HEK293 (cell line): Measurements from ENCODE around the gene KIFC1.
A peak's percentile ranks its signal among the peaks of the same experiment; 100 is the strongest.

Experiments
- CTCF ChIA-PET: fragments of 350-600 bp; formaldehyde crosslinking; extraction: SDS; loops from one replicate; lab custom pipeline; 2021; ENCODE audit warnings: antibody characterized with exemption; lab: Yijun Ruan, JAX
- POLR2A ChIA-PET: fragments of 300-600 bp; formaldehyde crosslinking; extraction: SDS; loops from one replicate; lab custom pipeline; 2020; ENCODE audit warnings: antibody characterized with exemption, inconsistent platforms; lab: Yijun Ruan, JAX
- H3K27ac ChIP-seq: fragments of 200-500 bp; sonication (Bioruptor generic); 2 replicates; pipeline ENCODE4 v1.5.1; 2014; ENCODE audit warnings: low read depth, low read length, control low read depth, inconsistent platforms; ENCODE audit errors: extremely low read depth
- H3K36me3 ChIP-seq, 2 experiments: fragments of 200-500 bp in 1 of 2; sonication (Bioruptor generic) in 1 of 2; 1 replicate in 1 of 2; 2 replicates in 1 of 2; pipeline ENCODE4 v1.5.1; 2014 to 2017; ENCODE audit warnings: inconsistent platforms in 2 of 2, low read length in 2 of 2; ENCODE audit not compliant: control insufficient read depth in 2 of 2, insufficient read depth in 1 of 2
- H3K4me1 ChIP-seq: fragments of 200-500 bp; sonication (Bioruptor generic); 2 replicates; pipeline ENCODE4 v1.5.1; 2014; ENCODE audit warnings: mild to moderate bottlenecking, low read length, inconsistent platforms; ENCODE audit not compliant: control insufficient read depth, insufficient read depth
- H3K4me3 ChIP-seq: 2 replicates; pipeline ENCODE4 v1.5.1; 2011; ENCODE audit warnings: low read depth, mild to moderate bottlenecking, control low read depth, low read length, moderate library complexity
- H3K9me3 ChIP-seq: fragments of 200-500 bp; sonication (Bioruptor generic); 2 replicates; pipeline ENCODE4 v1.5.1; 2014; ENCODE audit warnings: low read depth, low read length, inconsistent platforms; ENCODE audit not compliant: control insufficient read depth, insufficient read depth
- BCL11B ChIP-seq: fragments of 450-650 bp; formaldehyde crosslinking; IDR thresholded peaks from 2 replicates; pipeline ENCODE4 v1.5.1; 2016; ENCODE audit warnings: low read depth, missing biosample characterization, missing genetic modification characterization
- GLI2 ChIP-seq: fragments of 450-650 bp; formaldehyde crosslinking; IDR thresholded peaks from 2 replicates; pipeline ENCODE4; 2017; ENCODE audit warnings: missing biosample characterization, missing genetic modification characterization, low read depth, borderline replicate concordance
- KLF8 ChIP-seq: fragments of 450-650 bp; formaldehyde crosslinking; IDR thresholded peaks from 2 replicates; pipeline ENCODE4 v1.5.1; 2016; ENCODE audit warnings: missing biosample characterization, missing genetic modification characterization
- PRDM10 ChIP-seq: fragments of 450-650 bp; formaldehyde crosslinking; IDR thresholded peaks from 2 replicates; pipeline ENCODE4 v1.5.1; 2016; ENCODE audit warnings: missing biosample characterization, missing genetic modification characterization
- REPIN1 ChIP-seq: fragments of 450-650 bp; formaldehyde crosslinking; IDR thresholded peaks from 2 replicates; pipeline ENCODE4 v1.5.1; 2017; ENCODE audit warnings: missing biosample characterization, missing genetic modification characterization, low read depth
- ZBTB7A ChIP-seq: fragments of 450-650 bp; formaldehyde crosslinking; IDR thresholded peaks from 2 replicates; pipeline ENCODE4 v1.5.1; 2016; ENCODE audit warnings: low read depth, missing biosample characterization, missing genetic modification characterization
- ZNF140 ChIP-seq: fragments of 450-650 bp; formaldehyde crosslinking; IDR thresholded peaks from 2 replicates; pipeline ENCODE4 v1.5.1; 2016; ENCODE audit warnings: missing biosample characterization, missing genetic modification characterization
- ZNF146 ChIP-seq: fragments of 450-650 bp; formaldehyde crosslinking; IDR thresholded peaks from 2 replicates; pipeline ENCODE4 v1.5.1; 2016; ENCODE audit warnings: missing biosample characterization, missing genetic modification characterization
- ZNF24 ChIP-seq: fragments of 450-650 bp; formaldehyde crosslinking; IDR thresholded peaks from 2 replicates; pipeline ENCODE4 v1.5.1; 2016; ENCODE audit warnings: missing biosample characterization, missing genetic modification characterization
- ZNF292 ChIP-seq: fragments of 450-650 bp; formaldehyde crosslinking; IDR thresholded peaks from 2 replicates; pipeline ENCODE4 v1.5.1; 2016; ENCODE audit warnings: low read depth, missing biosample characterization, missing genetic modification characterization, borderline replicate concordance
- ZNF302 ChIP-seq: fragments of 450-650 bp; formaldehyde crosslinking; IDR thresholded peaks from 2 replicates; pipeline ENCODE4 v1.5.1; 2016; ENCODE audit warnings: missing biosample characterization, missing genetic modification characterization, low read depth
- ZNF362 ChIP-seq: fragments of 450-650 bp; formaldehyde crosslinking; IDR thresholded peaks from 2 replicates; pipeline ENCODE4 v1.5.1; 2016; ENCODE audit warnings: missing biosample characterization, missing genetic modification characterization
- ZNF37A ChIP-seq: fragments of 450-650 bp; IDR thresholded peaks from 2 replicates; pipeline ENCODE4 v1.5.1; 2018; ENCODE audit warnings: missing biosample characterization, missing genetic modification characterization
- ZNF48 ChIP-seq: fragments of 450-650 bp; formaldehyde crosslinking; IDR thresholded peaks from 2 replicates; pipeline ENCODE4 v1.5.1; 2016; ENCODE audit warnings: missing biosample characterization, missing genetic modification characterization
- ZNF518A ChIP-seq: fragments of 450-650 bp; formaldehyde crosslinking; conservative IDR thresholded peaks from 2 replicates; pipeline ENCODE4 v1.5.1; 2016; ENCODE audit warnings: low read depth, missing biosample characterization, missing genetic modification characterization
- ZNF521 ChIP-seq: fragments of 450-650 bp; formaldehyde crosslinking; IDR thresholded peaks from 2 replicates; pipeline ENCODE4 v1.5.1; 2017; ENCODE audit warnings: missing biosample characterization, mild to moderate bottlenecking, missing genetic modification characterization
- ZNF544 ChIP-seq: fragments of 450-650 bp; formaldehyde crosslinking; IDR thresholded peaks from 2 replicates; pipeline ENCODE4 v1.5.0; 2017; ENCODE audit warnings: missing biosample characterization, missing genetic modification characterization
- ZNF549 ChIP-seq: fragments of 450-650 bp; IDR thresholded peaks from 2 replicates; pipeline ENCODE4 v1.5.1; 2018; ENCODE audit warnings: missing biosample characterization, missing genetic modification characterization, mild to moderate bottlenecking, inconsistent platforms, moderate library complexity
- ZNF596 ChIP-seq: fragments of 450-650 bp; IDR thresholded peaks from 2 replicates; pipeline ENCODE4 v1.5.0; 2018; ENCODE audit warnings: missing biosample characterization, mild to moderate bottlenecking, missing genetic modification characterization, moderate library complexity
- ZNF645 ChIP-seq: fragments of 450-650 bp; formaldehyde crosslinking; IDR thresholded peaks from 2 replicates; pipeline ENCODE4; 2016; ENCODE audit warnings: missing biosample characterization, missing genetic modification characterization
- ZNF654 ChIP-seq: fragments of 450-650 bp; formaldehyde crosslinking; IDR thresholded peaks from 2 replicates; pipeline ENCODE4 v1.5.1; 2016; ENCODE audit warnings: low read depth, missing biosample characterization, missing genetic modification characterization
- ZNF692 ChIP-seq: fragments of 450-650 bp; formaldehyde crosslinking; IDR thresholded peaks from 2 replicates; pipeline ENCODE4 v1.5.1; 2016; ENCODE audit warnings: missing biosample characterization, missing genetic modification characterization
- ZNF791 ChIP-seq: fragments of 450-650 bp; formaldehyde crosslinking; IDR thresholded peaks from 2 replicates; pipeline ENCODE4 v1.5.1; 2016; ENCODE audit warnings: missing biosample characterization, missing genetic modification characterization
- ZSCAN23 ChIP-seq: fragments of 450-650 bp; formaldehyde crosslinking; IDR thresholded peaks from 2 replicates; pipeline ENCODE4 v1.5.1; 2016; ENCODE audit warnings: missing biosample characterization, missing genetic modification characterization

KIFC1 gene

GRCh38 chr6:33344701-33345697, 46.6 kb upstream of the KIFC1 start:
- Histone ChIP-seq H3K36me3 (no peaks in the 10 kb centered on the region), H3K9me3 (no peaks in the 10 kb centered on the region), H3K4me1 (peaks cover 4% of the 10 kb centered on the region), H3K27ac (no peak overlapping the region), H3K4me3 (no peak overlapping the region)
- ChIA-PET POLR2A (interaction anchor here (0.6 to 3.2 kb wide), 7 partner anchors 10 to 1481 kb away, joined by 3 to 22 read pairs (median 4); partner anchors contain the start of genes B3GALT4, RGL2, TAPBP and ZBTB22), CTCF (interaction anchor here (0.6 to 3.3 kb wide), 35 partner anchors 8 to 1684 kb away, joined by 3 to 30 read pairs (median 4); partner anchors contain the start of genes B3GALT4, RPS18, VPS52 and ZBTB22)
- TF ChIP-seq ZNF518A = no peak
- peak; percentile 63 for TF ChIP-seq ZNF654 (tag by site-specific recombination)
- TF ChIP-seq ZNF692 (tag by site-specific recombination) = peak; percentile 98
- no peak for TF ChIP-seq ZNF140
- TF ChIP-seq ZNF24 = no peak
- no peak for TF ChIP-seq ZBTB7A (tag by site-specific recombination)
- no peak for TF ChIP-seq ZSCAN23 (tag by site-specific recombination)
- TF ChIP-seq ZNF292 = no peak
- TF ChIP-seq ZNF362 (tag by site-specific recombination) = peak; percentile 47; the same call in 1 of the 2 replicates
- no peak for TF ChIP-seq ZNF791 (tag by site-specific recombination)
- TF ChIP-seq ZNF48 = no peak
- no peak for TF ChIP-seq BCL11B (tag by site-specific recombination)
- TF ChIP-seq ZNF37A (tag by site-specific recombination) = no peak
- no peak for TF ChIP-seq ZNF302 (tag by site-specific recombination)
- no peak for TF ChIP-seq ZNF645 (tag by site-specific recombination)
- no peak for TF ChIP-seq ZNF521 (tag by site-specific recombination)
- no peak for TF ChIP-seq ZNF544 (tag by site-specific recombination)
- TF ChIP-seq ZNF146 (tag by site-specific recombination) = no peak
- TF ChIP-seq ZNF596 (tag by site-specific recombination) = 0 out of 2 replicates have a peak, but pooled peaks have one; percentile 30
- TF ChIP-seq ZNF549 = no peak
- peak; percentile 37; the same call in 1 of the 2 replicates for TF ChIP-seq PRDM10 (tag by site-specific recombination)
- TF ChIP-seq KLF8 (tag by site-specific recombination) = peak; percentile 63; the same call in 1 of the 2 replicates
- no peak for TF ChIP-seq GLI2 (tag by site-specific recombination)
- TF ChIP-seq REPIN1 (tag by site-specific recombination) = no peak
